Smooth muscle cell (in vitro differentiated cells): ENCODE measurements around the gene PMM1. TPM values are rescaled to one million over a fixed set of nuclear protein-coding genes. Genes with fewer than 3 reads are reported as not detected.
"Not testable (repeated sequence)": the region's sequence is repeated elsewhere in the genome, so short reads cannot be mapped to it uniquely, and the experiment has no call there.

Experiments used
- DNase-seq: peaks from one replicate; lab custom pipeline; 2025; ENCODE audit not compliant: unreplicated experiment; lab: John Stamatoyannopoulos, UW
- H2AFZ ChIP-seq: fragments of 200-600 bp; sonication (generic); 2 replicates; pipeline ENCODE4 v1.6.0; 2016; ENCODE audit warnings: antibody characterized with exemption, low read depth, mild to moderate bottlenecking
- H3F3A ChIP-seq: fragments of 200-600 bp; sonication (generic); 2 replicates; pipeline ENCODE4 v1.6.0; 2017; ENCODE audit warnings: antibody characterized with exemption, low read depth
- H3K27ac ChIP-seq: fragments of 200-600 bp; sonication (generic); 2 replicates; pipeline ENCODE4 v1.5.1; 2016; ENCODE audit warnings: low read depth, mild to moderate bottlenecking
- H3K27me3 ChIP-seq: fragments of 200-600 bp; sonication (generic); 2 replicates; pipeline ENCODE4 v1.6.1; 2016; ENCODE audit warnings: low read depth, mild to moderate bottlenecking
- H3K36me3 ChIP-seq: fragments of 200-600 bp; sonication (generic); 2 replicates; pipeline ENCODE4 v1.5.1; 2016; ENCODE audit warnings: low read depth
- H3K4me1 ChIP-seq: fragments of 200-600 bp; sonication (generic); 2 replicates; pipeline ENCODE4 v1.5.1; 2016; ENCODE audit warnings: low read depth
- H3K4me2 ChIP-seq: fragments of 200-600 bp; sonication (generic); 2 replicates; pipeline ENCODE4 v1.6.0; 2016; ENCODE audit warnings: mild to moderate bottlenecking
- H3K4me3 ChIP-seq: fragments of 200-600 bp; sonication (generic); 2 replicates; pipeline ENCODE4 v1.5.1; 2016; ENCODE audit warnings: mild to moderate bottlenecking
- H3K79me2 ChIP-seq: fragments of 200-600 bp; sonication (generic); 2 replicates; pipeline ENCODE4 v1.6.0; 2016; ENCODE audit warnings: low read depth, mild to moderate bottlenecking
- H3K9ac ChIP-seq: fragments of 200-600 bp; sonication (generic); 2 replicates; pipeline ENCODE4 v1.6.0; 2016; ENCODE audit warnings: low read depth
- H3K9me3 ChIP-seq: fragments of 200-600 bp; sonication (generic); replicated peaks from 2 replicates; pipeline ENCODE4 v1.5.1; 2016; ENCODE audit warnings: low read depth
- H4K20me1 ChIP-seq: fragments of 200-600 bp; sonication (generic); 2 replicates; pipeline ENCODE4 v1.6.0; 2016; ENCODE audit warnings: low read depth
- CTCF ChIP-seq: fragments of 200-600 bp; sonication (generic); IDR thresholded peaks from 2 replicates; pipeline ENCODE4 v1.5.1; 2017; ENCODE audit warnings: borderline replicate concordance, mild to moderate bottlenecking, antibody characterized with exemption; ENCODE audit not compliant: insufficient read depth, poor library complexity, severe bottlenecking
- WGBS: methylation state at CpG from one replicate; pipeline ENCODE4 v1.1.7; 2016; ENCODE audit warnings: low lambda C conversion rate; 5-methylcytosine and 5-hydroxymethylcytosine counted together
- polyA plus RNA-seq: library from polyadenylated mRNA; unstranded; fragments of >200 nt; fragmentation: Nextera tagmentation; extraction: Ambion mirVana; gene quantifications from 2 replicates; pipeline ENCODE4 v1.2.1, GENCODE V29; 2016
- total RNA-seq: library from RNA; depleted of rRNA; stranded (reverse); fragments of >200 nt; gene quantifications from 2 replicates; pipeline ENCODE4 v1.2.3, GENCODE V29; 2014

Gene PMM1
- total and polyA plus RNA-seq, 2 experiments from 2014 or later: 19.5 to 71.9 TPM

DNA sequence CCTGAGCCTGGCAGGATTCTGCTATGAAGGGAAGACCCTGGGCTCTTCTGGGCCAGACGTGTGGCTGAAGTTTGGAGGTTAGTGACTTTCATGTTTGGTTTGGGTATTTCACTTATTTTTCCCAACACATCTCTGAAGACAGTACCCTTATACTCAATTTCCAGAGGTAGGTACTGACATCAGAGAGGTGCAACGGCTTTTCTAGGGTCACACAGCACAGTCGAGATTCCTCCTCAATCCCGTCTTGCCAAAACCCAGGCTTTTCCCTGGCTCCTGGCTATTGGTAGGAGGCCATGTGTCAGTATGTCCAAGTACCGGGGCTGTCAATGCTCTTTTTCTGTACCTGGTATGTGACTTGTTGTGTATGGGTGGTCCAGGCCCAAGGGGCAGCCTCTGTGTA lies 6.1 kb upstream of the PMM1 start:
- no peaks in the 10 kb centered on the region for H3K79me2 ChIP-seq
- H3K27me3 ChIP-seq: no peaks in the 10 kb centered on the region
- no peaks in the 10 kb centered on the region for H3K4me1 ChIP-seq
- H3K9me3 ChIP-seq: no peaks in the 10 kb centered on the region
- no peak overlapping the region for H2AFZ ChIP-seq
- DNase-seq: no peak
- TF ChIP-seq CTCF: no peak
- 96% methylated on average over 5 of the region's 5 CpGs for WGBS
- H3F3A ChIP-seq: peaks cover 6% of the 10 kb centered on the region
- H3K27ac ChIP-seq: no peak overlapping the region
- H4K20me1 ChIP-seq: no peaks in the 10 kb centered on the region
- no peak overlapping the region for H3K4me3 ChIP-seq
- H3K4me2 ChIP-seq: no peak overlapping the region
- H3K9ac ChIP-seq: no peak overlapping the region
- no peaks in the 10 kb centered on the region for H3K36me3 ChIP-seq

- H2AFZ ChIP-seq, H3K9me3 ChIP-seq, H3K27ac ChIP-seq, H3K36me3 ChIP-seq, H3K27me3 ChIP-seq, H3K4me1 ChIP-seq, H3K9ac ChIP-seq, H3K4me3 ChIP-seq, H3F3A ChIP-seq, H3K4me2 ChIP-seq, H4K20me1 ChIP-seq, DNase-seq: not testable (repeated sequence)
- WGBS: 99% methylated on average over 45 of the region's 51 CpGs
- peaks cover 10% of the 10 kb centered on the region for H3K79me2 ChIP-seq
These were observed 3.8 kb upstream of the PMM1 start for GRCh38 chr22:41593336-41593960.

GRCh38 chr22:41587347-41587723 lies 2.3 kb downstream of the PMM1 start:
- Histone ChIP-seq H3K9me3 (no peaks in the 10 kb centered on the region), H3K9ac (no peak overlapping the region), H3K4me3 (no peak overlapping the region), H3K27me3 (no peaks in the 10 kb centered on the region), H3K4me1 (peaks cover 8% of the 10 kb centered on the region), H3K36me3 (no peaks in the 10 kb centered on the region), H3K27ac (no peak overlapping the region), H3K4me2 (no peak overlapping the region), H2AFZ (no peak overlapping the region), H4K20me1 (peaks cover 9% of the 10 kb centered on the region), H3K79me2 (peaks cover 26% of the 10 kb centered on the region), H3F3A (no peaks in the 10 kb centered on the region)
- WGBS: 96% methylated on average over 7 of the region's 7 CpGs
- DNase-seq: no peak
- no peak for TF ChIP-seq CTCF

GRCh38 chr22:41585898-41586297 lies 3.7 kb downstream of the PMM1 start:
- 96% methylated on average over 7 of the region's 7 CpGs for WGBS
- H2AFZ ChIP-seq: no peak overlapping the region
- no peaks in the 10 kb centered on the region for H3K36me3 ChIP-seq
- H3F3A ChIP-seq: no peaks in the 10 kb centered on the region
- no peak for TF ChIP-seq CTCF
- H3K4me3 ChIP-seq: no peak overlapping the region
- H3K79me2 ChIP-seq: peaks cover 26% of the 10 kb centered on the region
- peaks cover 9% of the 10 kb centered on the region for H4K20me1 ChIP-seq
- DNase-seq: no peak
- no peaks in the 10 kb centered on the region for H3K27me3 ChIP-seq
- no peak overlapping the region for H3K9ac ChIP-seq
- no peak overlapping the region for H3K27ac ChIP-seq
- no peaks in the 10 kb centered on the region for H3K9me3 ChIP-seq
- H3K4me1 ChIP-seq: peaks cover 8% of the 10 kb centered on the region
- H3K4me2 ChIP-seq: no peak overlapping the region
